NCI-H187 (cell line): ENCODE results near the gene EPB41L2.

ENCODE experiments used
- DNase-seq, 2 experiments: peaks; one replicate each; lab custom pipeline; 2025; lab: John Stamatoyannopoulos, UW

EPB41L2 gene

DNA sequence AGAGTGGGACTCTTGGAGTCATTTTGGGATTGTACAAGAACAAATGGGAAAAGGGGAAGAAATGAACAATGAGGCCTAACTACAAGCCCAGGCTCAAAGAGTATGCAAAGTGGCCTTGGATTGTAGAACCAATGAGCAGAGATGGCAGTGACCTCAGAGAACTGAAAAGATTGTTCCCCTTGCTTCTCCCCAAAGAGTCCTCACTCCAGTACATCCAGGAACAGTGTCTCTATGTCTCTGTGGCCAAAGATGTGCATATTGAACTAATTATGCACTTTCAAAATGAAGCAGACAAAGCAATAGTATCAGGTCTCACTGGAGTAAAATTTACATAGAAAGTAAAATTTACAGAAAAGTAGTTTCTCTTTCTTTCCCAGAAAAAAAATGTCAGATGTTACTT, 154.9 kb downstream of the EPB41L2 start:
- DNase-seq: no peak

DNA sequence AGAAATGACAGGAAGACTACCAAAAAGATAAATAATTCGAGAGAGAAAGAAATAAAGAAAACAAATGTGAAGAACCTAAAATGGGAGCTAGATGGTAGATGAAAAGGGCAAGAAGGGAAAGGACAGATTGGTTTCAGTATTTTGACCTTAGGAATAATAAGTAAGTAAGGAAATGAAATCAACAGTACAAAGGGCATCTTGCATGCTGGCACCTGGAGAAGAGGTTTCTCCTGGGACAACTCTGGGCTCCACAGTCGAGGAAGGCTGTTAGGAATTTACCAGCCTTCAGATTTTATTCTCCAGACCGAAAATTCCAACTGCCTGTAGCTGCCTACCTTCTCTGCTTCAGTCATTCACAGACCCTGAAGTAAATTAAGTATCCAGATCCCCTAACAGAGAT, 155.4 kb downstream of the EPB41L2 start:
- no peak for DNase-seq

DNA sequence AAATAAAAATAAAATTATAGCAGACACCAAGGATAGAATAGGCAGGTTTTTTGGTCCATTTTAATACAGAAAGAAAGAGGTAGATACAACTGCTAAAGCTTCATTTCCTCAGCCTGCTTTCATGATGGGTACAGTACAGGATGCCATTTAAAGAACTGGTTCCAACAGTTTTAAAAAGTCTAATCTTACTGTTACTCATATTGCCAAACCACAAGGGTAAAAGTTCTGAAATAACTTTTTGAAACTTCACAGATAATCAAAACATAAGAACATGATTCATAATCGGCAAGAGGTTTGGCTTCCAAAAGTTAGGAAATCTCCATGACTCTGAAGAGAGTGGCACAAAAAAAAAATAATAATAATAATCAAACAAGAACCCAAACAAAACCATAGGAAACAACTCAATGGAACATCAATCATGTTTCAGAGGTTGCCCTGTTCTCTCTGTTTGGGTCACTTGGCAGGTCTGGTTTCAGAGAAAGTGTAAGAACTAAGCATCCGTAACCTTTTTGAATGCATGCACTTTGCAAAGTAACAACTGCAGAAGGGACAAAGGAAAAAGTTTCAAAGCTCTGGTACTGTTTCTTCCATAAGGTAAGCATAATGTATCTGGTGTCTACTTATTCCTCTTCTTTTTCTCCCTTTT, 156.2 kb downstream of the EPB41L2 start:
- no peak for DNase-seq

DNA sequence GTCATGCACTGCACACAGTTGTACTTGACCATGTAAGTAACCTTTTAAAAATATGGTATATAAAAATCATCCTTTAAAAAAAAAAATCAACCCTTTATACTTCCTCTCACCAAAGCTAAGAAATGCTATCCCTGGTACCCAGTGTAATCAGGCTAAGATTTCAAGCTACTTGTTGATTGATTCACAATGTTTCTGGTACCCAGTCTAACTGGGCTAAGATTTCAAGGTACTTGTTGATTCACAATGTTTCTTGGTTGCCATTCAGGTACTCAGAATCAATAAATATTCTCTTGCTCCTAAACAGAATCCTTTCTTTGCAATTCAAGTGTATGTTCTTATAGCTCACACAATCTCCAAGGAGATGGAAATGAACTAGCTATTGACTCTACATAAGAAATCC, 159.4 kb downstream of the EPB41L2 start:
- no peak for DNase-seq

DNA sequence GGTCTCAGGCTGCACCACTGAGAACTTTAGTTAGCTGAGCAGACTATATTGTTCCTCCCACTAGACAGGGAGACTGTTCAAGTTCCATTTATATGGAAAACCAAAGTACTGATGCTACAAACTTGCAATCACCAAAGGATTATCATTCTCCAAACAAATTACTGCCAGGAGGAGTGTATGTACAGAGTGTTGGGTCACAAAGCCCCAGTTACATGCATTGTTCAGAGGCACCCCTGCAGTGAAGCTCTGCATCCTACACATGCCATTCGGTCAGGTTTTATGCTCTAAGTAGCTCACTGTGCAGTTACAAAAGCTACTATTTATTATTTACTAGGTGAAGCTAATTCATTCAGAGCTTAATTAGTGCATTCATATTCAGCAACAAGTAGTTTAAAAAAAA, 160.0 kb downstream of the EPB41L2 start:
- no peak for DNase-seq

DNA sequence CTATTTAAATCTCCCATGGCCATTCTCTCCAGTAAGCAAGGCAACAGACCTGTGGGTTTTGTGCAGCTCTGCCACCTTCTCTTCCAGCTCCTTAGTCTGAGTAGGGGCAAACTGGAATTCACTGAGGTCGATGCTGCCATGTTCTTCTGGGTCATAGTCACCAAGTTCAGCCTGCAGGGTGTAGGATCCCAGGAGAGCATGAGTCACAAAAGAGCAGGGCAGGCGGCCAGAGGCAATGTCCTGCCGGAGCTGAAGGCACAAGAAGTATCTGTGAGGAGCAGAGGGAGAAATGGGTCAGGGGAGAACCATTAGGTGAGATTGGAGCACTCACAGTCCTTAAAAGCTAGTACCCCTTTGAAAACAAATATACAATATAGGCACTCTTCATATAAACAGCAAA, 162.1 kb downstream of the EPB41L2 start:
- DNase-seq: no peak

DNA sequence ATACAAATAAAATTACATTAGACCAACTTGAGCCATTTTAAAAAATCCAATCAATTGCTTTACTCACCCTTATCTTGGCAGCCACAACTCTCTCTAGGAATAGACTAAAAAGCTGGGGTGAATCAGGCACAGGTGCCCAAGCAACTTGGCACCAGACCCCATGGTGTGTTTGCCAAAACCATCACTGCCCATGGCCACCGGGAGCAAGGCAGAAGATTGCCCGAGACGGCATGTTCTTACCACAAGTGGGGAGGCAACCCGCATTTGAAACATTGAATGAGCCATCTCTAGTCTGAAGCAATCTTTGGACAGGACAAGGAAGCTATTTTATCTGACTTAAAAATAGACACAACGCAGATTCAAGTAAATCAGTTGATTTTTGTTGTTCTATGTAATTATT, 166.8 kb downstream of the EPB41L2 start:
- no peak for DNase-seq

DNA sequence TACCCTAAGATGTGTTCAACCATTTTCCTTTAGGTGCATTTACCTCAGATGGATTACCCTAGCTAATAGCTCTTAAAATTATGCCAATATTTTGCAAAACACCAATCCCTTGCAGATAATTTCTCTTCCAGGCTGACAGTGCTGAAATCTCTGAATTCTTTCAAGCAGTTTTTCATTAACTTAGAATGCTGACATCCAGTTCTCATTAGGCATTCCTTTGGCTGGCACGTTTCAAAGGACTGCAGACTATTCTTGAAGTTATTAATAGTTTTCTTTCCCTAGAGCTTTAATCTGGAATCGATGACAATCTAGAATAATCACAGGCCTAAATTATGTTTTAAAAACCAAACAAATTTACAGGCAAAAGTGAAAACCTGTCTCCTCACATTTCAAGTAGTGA, 167.5 kb downstream of the EPB41L2 start:
- DNase-seq: no peak

DNA sequence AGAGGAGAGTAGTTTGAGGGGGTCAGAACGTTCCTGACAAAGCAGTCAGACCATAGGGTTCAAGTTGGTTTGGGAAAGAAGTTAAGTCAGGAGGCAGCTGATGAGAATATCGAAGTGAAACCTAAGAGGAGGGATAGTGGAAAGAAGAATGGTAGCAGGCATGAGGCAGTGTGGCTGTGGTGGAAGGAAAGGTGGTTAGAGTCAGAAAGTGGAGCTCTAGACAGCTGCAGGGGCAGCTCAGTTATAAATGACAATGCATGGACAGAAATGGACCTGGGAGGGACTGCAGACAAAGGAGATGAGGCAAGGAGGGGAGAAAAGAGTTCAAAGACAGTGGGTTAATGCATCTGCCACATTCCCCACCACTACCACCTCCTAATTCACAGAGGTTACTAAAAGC, 169.3 kb downstream of the EPB41L2 start:
- DNase-seq: no peak

DNA sequence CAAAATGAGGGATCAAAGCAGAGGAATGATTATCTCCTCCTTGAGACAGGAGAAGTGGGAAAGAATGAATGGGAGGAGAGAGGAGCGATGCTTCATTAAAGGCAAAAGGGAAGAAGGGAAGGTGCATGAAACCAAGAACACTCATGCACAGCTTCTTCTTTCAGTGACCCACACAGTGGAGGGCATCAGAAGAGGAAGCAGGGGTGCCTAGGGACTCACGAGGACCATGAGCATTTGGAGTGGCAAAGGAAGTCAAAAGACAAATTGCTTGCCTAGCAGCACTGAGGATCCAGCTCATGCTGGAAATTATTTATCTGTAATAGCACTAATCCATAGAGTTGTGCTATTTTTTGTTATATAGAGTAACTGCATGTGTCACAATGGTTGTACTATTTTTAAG, 169.8 kb downstream of the EPB41L2 start:
- no peak for DNase-seq

DNA sequence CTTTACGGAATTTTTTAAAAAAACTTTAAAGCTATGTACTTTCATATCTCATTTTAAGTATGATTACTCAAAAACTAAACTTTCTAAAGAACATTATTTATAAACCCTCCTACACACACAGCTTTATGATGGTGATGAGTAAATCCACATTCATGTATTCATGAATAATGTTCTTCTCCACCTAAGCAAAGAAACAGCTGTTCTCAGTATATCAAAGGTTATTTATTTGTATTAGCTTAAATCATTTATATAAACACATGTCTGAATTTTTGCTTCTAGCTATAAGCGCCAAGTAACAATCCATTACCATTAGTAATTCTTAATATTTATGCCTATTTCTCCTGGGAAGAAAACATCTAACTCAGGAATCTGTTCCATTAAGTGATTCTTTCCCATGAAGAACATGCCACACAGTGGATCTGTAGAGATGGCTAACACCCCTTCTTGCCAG, 172.5 kb downstream of the EPB41L2 start:
- DNase-seq: no peak

DNA sequence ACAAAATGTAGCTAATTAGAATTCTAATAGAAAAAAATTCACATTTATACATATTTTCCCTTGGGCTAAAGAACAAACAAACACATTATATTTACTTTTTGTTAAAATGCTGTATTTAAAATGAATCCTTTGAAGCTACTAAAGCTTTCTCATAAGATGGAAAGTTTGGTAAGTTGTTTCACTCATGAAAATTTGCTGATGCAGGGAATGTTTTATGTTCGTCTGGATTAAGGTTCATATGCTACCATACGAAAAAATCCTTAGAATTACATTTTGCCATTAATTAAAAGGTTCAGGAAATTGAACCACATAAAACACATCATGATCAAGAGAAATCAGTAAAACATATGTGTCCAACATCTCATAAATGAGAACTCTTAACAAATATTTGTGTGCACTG, 173.6 kb downstream of the EPB41L2 start:
- no peak for DNase-seq

DNA sequence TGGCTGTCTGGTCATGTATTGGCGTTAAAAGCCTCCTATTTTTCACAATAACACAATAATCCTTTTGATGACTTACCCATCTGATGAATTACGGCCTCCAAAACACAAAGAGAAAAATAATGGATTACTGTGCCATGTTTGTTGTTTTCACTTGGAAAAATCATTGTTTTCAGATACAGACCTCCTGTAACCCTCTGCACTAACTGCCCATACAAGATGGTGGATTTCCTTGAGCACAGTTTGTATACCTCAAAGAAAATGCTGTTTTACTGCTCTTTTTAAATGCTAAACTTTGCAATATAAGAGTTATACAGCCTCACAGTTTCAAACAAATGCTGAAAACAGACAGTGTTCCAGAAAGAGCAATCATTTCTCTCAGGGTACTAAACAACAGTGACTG, 174.8 kb downstream of the EPB41L2 start:
- no peak for DNase-seq

DNA sequence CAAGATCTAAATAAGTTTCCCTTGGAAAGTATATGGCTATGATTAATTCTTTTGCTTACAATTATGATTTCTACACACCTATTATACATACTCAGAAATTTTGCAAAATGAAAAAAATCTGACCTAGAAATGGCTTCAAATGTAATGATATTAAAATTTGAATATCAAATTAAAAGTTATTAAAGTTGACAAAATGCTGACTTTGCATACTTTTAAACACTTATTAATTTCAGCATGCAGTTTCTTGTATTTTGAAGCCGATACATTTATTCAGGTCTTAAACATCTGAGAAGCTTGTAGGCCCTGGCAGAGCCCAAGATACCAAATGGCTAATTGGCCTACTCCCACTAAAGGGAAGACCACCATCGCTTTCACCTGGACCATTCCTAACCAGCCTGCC, 176.1 kb downstream of the EPB41L2 start:
- no peak for DNase-seq

DNA sequence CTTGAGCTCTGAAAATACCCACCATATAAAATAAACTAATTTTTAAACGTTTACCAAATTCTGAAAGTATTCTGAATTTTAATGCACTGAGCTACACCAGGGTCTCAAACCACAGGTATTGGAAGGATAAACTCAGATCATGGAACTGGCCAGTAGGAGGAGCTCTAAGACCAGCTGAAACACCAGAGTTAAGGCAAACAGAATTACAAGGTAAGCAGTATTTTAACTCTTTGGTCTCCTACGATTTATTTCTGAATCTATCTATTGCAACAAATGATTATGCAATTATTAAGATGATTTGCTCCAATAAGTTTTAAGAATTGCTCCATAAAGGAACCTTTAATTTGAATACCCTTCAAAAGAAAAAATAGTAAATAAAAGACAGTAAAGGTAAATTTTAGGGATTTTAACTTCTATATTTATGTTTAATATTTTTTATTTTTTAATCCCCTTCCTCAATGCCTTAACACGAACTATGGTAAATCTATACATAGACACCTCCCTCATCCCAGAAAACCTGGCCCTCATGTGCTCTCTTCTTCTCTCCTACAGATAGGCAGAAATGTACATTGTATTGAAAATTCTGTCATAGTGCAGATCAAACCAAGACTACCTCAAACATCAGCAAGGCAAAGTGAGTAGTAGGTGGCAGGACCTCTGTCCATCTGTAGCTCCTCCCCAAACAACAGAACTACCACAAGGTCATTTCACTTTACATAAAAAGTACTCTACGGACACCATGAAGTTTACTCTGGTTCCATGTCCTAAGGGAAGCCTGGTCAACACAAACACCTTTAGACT, 177.5 kb downstream of the EPB41L2 start:
- no peak for DNase-seq

DNA sequence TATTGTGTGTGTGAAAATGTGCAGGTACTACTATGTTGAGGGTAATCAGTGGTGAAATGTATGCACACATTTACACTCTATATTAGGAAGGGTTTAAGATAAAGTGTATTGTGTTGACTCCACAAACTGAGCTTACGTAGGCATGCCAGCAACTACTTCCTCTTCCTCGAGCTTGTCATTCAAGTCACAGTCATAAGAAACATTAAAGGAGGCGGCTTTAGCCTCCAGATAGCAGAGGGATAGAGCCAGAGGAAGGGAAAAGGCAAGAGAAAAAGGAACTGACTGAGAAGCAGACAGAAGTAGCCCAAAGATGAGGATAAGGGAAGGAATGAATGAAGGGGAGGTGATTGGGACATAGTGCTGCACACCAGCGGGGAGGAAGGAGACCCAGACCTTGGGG, 180.7 kb downstream of the EPB41L2 start:
- DNase-seq: no peak

DNA sequence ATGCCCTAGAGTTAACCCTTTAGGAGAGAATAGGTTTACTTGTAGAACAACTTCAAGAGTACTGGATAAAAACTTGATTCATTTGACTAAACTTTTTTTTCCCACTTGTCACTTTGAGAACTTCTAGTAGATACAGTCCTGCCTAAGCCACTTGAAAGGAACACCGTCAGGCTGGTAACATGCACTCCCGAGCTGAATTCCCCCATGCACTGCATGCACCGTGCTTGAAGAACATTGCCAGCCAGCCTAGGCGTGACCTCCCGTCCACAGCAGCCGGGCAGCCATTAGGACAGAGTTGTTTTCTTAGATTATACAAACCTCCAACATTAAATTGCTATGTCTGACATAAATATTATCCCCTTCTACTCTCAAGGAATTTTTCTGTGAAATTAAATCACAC, 183.2 kb downstream of the EPB41L2 start:
- DNase-seq: no peak

DNA sequence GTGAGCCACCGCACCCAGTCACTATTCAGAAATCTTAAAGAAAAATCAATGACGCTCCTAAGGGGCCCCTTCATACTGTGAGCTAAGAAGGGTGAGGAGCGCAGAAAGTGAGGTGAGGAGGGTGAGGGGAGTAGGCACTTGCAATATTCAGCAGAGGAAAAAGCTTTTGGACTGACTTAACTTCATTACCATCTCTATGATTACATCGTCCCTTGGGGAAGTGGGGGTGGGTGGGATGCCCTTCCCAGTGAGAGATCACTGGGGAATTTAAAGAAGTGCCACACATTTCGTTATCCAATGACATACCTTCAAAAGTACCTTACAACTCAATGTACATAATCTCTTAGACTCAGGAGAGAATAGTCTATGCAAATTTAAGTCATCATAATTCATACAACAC, 189.3 kb downstream of the EPB41L2 start:
- no peak for DNase-seq

DNA sequence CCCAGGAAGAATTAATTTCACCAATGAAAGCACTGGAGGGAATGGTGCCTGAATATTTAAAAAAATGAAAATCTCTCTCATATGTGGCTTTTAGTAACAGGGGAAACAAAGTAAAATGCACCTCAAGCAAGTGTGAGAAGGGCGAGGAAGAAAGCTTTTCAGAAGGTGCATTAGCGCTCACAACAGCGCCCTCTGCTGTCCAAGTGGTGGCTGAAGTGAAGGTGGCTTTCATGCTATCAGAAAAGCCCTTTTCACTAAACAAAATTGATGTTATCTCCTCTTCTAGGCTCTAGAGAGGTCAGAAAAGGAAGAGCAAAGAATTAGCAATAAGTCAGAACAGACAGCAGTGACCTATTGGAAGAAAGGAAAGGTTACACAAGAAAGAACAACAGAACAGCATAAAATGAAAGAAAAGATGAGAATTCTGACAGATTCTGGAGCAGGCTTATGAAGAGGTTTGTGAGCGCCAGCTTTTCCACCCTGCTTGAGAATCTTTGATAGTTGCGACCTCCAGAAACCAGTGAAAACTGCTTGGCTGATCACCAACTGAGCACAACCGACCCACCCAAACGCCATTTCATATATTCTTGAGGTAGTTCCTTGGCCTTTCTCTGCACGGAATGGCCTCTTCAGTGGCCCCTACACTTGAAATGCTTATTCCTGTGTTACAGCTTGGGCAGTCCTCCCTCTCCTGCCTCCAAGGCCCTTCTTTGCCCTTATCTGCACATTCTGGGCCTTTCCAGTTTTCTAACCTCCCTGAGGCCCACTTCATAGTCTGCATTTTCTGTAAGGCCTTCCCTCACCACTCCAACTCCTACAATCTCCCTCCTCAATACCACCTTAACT, 190.6 kb downstream of the EPB41L2 start:
- peak in 1 of 2 experiments; percentile 7 for DNase-seq

DNA sequence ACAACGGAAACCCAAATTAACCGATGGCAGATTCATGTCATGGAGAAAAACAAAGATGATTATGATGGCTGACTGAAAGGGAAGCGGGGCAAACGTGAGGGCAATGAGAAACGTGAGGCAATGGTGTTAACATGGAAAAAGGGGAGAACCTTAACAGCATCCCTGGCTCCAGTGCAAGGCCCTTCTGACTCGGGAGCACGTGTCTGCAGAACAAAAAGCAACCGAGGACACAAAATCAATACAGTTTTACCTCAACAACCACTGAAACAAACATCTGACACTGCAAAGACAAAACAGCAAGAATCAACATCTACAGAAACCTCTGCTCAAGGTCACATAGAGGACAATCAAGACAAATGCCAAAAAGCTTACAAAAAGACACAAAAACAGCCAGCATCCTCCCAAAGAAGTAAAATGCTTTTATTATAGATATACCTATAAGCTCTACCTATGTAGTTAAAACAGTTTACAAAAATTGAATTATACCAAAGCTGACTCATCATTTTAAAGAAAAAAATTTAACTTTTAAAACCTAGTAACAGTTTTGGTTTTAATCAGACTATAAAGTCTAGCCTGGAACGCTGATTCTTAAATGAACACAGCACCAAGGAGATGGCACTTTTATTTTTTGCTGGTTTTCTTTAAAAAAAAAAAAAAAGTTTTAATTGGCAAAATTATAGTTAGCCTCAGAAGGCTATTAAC, 192.7 kb downstream of the EPB41L2 start:
- no peak for DNase-seq

DNA sequence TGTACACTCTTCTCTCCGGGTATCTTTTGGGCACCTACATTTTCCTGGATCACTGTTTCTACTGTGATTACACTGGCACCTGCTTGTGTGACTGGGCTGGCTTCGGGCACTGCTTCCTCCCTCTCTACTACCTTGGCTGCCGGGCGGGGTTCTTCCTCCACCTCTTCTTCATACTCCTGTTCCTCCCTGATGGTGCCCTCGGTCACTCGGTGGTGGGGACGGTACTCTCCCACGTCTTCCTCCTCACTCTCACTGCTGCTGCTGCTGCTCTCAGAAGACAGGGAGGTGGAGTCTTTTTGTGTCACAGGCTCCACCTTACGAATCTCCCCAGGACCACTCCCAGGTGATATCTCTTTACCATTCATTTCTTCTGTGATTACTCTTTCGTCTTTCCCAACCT, 193.4 kb downstream of the EPB41L2 start:
- DNase-seq: no peak

DNA sequence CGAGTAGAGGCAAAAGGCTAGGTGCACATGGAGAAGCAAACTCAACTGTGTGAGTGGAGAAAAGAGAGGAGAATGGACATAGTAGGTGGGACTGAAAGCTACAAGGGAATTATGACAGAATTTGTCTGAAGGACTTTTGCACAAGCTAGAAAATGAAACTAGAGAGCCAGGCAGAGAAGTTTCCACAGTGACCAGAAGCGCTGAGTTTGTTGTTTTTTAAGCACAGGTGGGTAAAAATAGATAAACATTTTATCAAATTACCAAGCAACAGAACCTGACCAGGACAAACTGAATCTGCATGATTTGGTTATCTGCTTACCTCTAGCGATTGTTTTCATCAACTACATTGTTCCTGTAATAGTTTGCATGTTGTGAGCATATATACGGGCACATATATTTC, 197.3 kb downstream of the EPB41L2 start:
- no peak for DNase-seq
